Measurements from ENCODE around the gene CIB4.

Gene CIB4

GRCh38 chr2:26640331-26640745 is 828 bp downstream of the CIB4 start:
- H3K4me3 ChIP-seq (ENCODE audit: low read length) = no peak overlapping the region
- no peaks in the 10 kb centered on the region for H3K9me3 ChIP-seq (ENCODE audit: insufficient read depth, low read depth, low read length)
- H3K27ac ChIP-seq (ENCODE audit: low read depth, low read length) = no peak overlapping the region
- no peaks in the 10 kb centered on the region for H3K36me3 ChIP-seq (ENCODE audit: insufficient read depth, low read length)
- no peak overlapping the region for H3K9ac ChIP-seq (ENCODE audit: low read depth, low read length)
- H3K4me1 ChIP-seq (ENCODE audit: insufficient read depth, low read length) = peaks cover 10% of the 10 kb centered on the region
- no peaks in the 10 kb centered on the region for H3K27me3 ChIP-seq (ENCODE audit: insufficient read depth, low read length)
- WGBS = 68% methylated on average over 8 of the region's 8 CpGs

- Histone ChIP-seq H3K9ac (ENCODE audit: low read depth, low read length) (no peak overlapping the region), H3K27ac (ENCODE audit: low read depth, low read length) (no peak overlapping the region), H3K4me3 (ENCODE audit: low read length) (no peak overlapping the region), H3K36me3 (ENCODE audit: insufficient read depth, low read length) (no peaks in the 10 kb centered on the region), H3K9me3 (ENCODE audit: insufficient read depth, low read depth, low read length) (no peaks in the 10 kb centered on the region), H3K4me1 (ENCODE audit: insufficient read depth, low read length) (peaks cover 10% of the 10 kb centered on the region), H3K27me3 (ENCODE audit: insufficient read depth, low read length) (no peaks in the 10 kb centered on the region)
- 65% methylated on average over 7 of the region's 8 CpGs for WGBS
Measured at GRCh38 chr2:26639685-26640243, 1.4 kb downstream of the CIB4 start.

- Histone ChIP-seq H3K27me3 (ENCODE audit: insufficient read depth, low read length) (no peaks in the 10 kb centered on the region), H3K4me3 (ENCODE audit: low read length) (no peak overlapping the region), H3K27ac (ENCODE audit: low read depth, low read length) (no peak overlapping the region), H3K9me3 (ENCODE audit: insufficient read depth, low read depth, low read length) (no peaks in the 10 kb centered on the region), H3K36me3 (ENCODE audit: insufficient read depth, low read length) (no peaks in the 10 kb centered on the region), H3K9ac (ENCODE audit: low read depth, low read length) (no peak overlapping the region), H3K4me1 (ENCODE audit: insufficient read depth, low read length) (peaks cover 10% of the 10 kb centered on the region)
- 94% methylated on average over 9 of the region's 9 CpGs for WGBS
Measured at GRCh38 chr2:26637811-26638310, 3.3 kb downstream of the CIB4 start.

DNA sequence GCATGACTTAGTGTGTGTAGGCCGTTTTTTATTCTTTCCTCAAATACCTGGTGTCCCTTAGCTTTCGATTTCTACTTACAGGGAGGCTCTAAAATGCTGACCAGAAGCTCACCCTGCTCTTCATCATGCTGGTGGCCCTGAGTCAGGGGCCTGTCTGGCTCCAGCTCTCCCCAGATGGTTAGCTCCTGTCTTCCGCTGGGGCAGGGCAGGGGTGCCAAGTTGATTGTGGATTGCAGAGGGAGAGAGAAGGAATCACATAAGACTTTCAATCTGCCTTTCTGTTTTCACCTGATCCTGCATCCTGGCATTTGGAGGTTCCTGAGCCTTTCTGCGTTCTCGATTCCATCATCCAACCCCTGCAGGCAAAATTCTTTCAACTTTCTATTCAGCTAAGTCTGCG is 4.2 kb downstream of the CIB4 start:
- H3K4me3 ChIP-seq (ENCODE audit: low read length) = no peak overlapping the region
- 82% methylated on average over 6 of the region's 6 CpGs for WGBS
- peaks cover 10% of the 10 kb centered on the region for H3K4me1 ChIP-seq (ENCODE audit: insufficient read depth, low read length)
- H3K9ac ChIP-seq (ENCODE audit: low read depth, low read length) = no peak overlapping the region
- no peak overlapping the region for H3K27ac ChIP-seq (ENCODE audit: low read depth, low read length)
- H3K27me3 ChIP-seq (ENCODE audit: insufficient read depth, low read length) = no peaks in the 10 kb centered on the region
- no peaks in the 10 kb centered on the region for H3K36me3 ChIP-seq (ENCODE audit: insufficient read depth, low read length)
- H3K9me3 ChIP-seq (ENCODE audit: insufficient read depth, low read depth, low read length) = no peaks in the 10 kb centered on the region

GRCh38 chr2:26635401-26635800 is 5.8 kb downstream of the CIB4 start:
- Histone ChIP-seq H3K9me3 (ENCODE audit: insufficient read depth, low read depth, low read length) (no peaks in the 10 kb centered on the region), H3K4me3 (ENCODE audit: low read length) (no peak overlapping the region), H3K36me3 (ENCODE audit: insufficient read depth, low read length) (no peaks in the 10 kb centered on the region), H3K4me1 (ENCODE audit: insufficient read depth, low read length) (peaks cover 10% of the 10 kb centered on the region), H3K27me3 (ENCODE audit: insufficient read depth, low read length) (no peaks in the 10 kb centered on the region), H3K27ac (ENCODE audit: low read depth, low read length) (no peak overlapping the region), H3K9ac (ENCODE audit: low read depth, low read length) (no peak overlapping the region)
- WGBS = 96% methylated on average over 3 of the region's 3 CpGs

GRCh38 chr2:26634636-26635230 is 6.4 kb downstream of the CIB4 start:
- no peak overlapping the region for H3K27ac ChIP-seq (ENCODE audit: low read depth, low read length)
- peaks cover 10% of the 10 kb centered on the region; the same call in 1 of the 2 replicates for H3K4me1 ChIP-seq (ENCODE audit: insufficient read depth, low read length)
- H3K9me3 ChIP-seq (ENCODE audit: insufficient read depth, low read depth, low read length) = no peaks in the 10 kb centered on the region
- no peaks in the 10 kb centered on the region for H3K27me3 ChIP-seq (ENCODE audit: insufficient read depth, low read length)
- WGBS = 94% methylated on average over 11 of the region's 11 CpGs
- H3K4me3 ChIP-seq (ENCODE audit: low read length) = no peak overlapping the region
- H3K36me3 ChIP-seq (ENCODE audit: insufficient read depth, low read length) = no peaks in the 10 kb centered on the region
- no peak overlapping the region for H3K9ac ChIP-seq (ENCODE audit: low read depth, low read length)

DNA sequence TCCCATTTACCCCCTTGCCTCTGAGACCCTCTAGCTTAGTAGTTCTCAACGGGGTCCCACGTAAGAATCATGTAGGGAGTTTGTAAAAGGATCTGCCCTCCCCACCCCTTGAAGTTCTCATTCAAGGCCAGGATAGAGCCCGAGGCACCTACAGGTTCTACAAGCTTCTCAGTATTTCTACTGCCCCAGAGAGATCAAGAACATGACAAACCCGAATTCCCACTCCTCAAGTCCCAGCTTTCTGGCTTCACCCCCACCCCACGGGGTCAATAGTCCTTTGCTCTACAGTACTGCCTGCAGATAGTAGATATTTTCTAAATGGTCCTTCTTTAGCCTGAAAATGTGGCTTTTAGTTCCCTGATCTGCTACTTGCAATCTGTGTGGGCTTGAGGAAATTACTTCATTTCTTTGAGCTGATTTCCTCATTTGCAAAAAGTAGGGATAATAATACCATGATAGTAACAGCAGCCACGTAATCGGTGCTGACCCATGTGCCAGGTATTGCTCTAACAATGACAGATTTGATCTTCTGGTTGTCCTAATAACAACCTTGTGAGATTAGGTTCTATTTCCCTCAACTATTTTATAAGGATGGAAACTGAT is 7.1 kb downstream of the CIB4 start:
- WGBS = 95% methylated on average over 7 of the region's 7 CpGs

GRCh38 chr2:26633351-26633945 is 7.7 kb downstream of the CIB4 start:
- WGBS = 94% methylated on average over 13 of the region's 13 CpGs
- Histone ChIP-seq H3K4me1 (ENCODE audit: insufficient read depth, low read length) (peaks cover 10% of the 10 kb centered on the region; the same call in 1 of the 2 replicates), H3K27ac (ENCODE audit: low read depth, low read length) (no peak overlapping the region), H3K9me3 (ENCODE audit: insufficient read depth, low read depth, low read length) (no peaks in the 10 kb centered on the region), H3K9ac (ENCODE audit: low read depth, low read length) (no peak overlapping the region), H3K27me3 (ENCODE audit: insufficient read depth, low read length) (no peaks in the 10 kb centered on the region), H3K4me3 (ENCODE audit: low read length) (no peak overlapping the region), H3K36me3 (ENCODE audit: insufficient read depth, low read length) (no peaks in the 10 kb centered on the region)

More for the DNA sequence above, 7.1 kb downstream of the CIB4 start:
- Histone ChIP-seq H3K4me3 (ENCODE audit: low read length) (no peak overlapping the region), H3K27me3 (ENCODE audit: insufficient read depth, low read length) (no peaks in the 10 kb centered on the region), H3K4me1 (ENCODE audit: insufficient read depth, low read length) (peaks cover 10% of the 10 kb centered on the region; the same call in 1 of the 2 replicates), H3K27ac (ENCODE audit: low read depth, low read length) (no peak overlapping the region), H3K36me3 (ENCODE audit: insufficient read depth, low read length) (no peaks in the 10 kb centered on the region), H3K9ac (ENCODE audit: low read depth, low read length) (no peak overlapping the region), H3K9me3 (ENCODE audit: insufficient read depth, low read depth, low read length) (no peaks in the 10 kb centered on the region)

GRCh38 chr2:26632624-26633185 is 8.5 kb downstream of the CIB4 start:
- WGBS = 92% methylated on average over 14 of the region's 14 CpGs
- H3K27me3 ChIP-seq (ENCODE audit: insufficient read depth, low read length) = no peaks in the 10 kb centered on the region
- H3K9ac ChIP-seq (ENCODE audit: low read depth, low read length) = no peak overlapping the region
- no peak overlapping the region for H3K27ac ChIP-seq (ENCODE audit: low read depth, low read length)
- H3K4me1 ChIP-seq (ENCODE audit: insufficient read depth, low read length) = peaks cover 10% of the 10 kb centered on the region; the same call in 1 of the 2 replicates
- no peaks in the 10 kb centered on the region for H3K36me3 ChIP-seq (ENCODE audit: insufficient read depth, low read length)
- no peak overlapping the region for H3K4me3 ChIP-seq (ENCODE audit: low read length)
- no peaks in the 10 kb centered on the region for H3K9me3 ChIP-seq (ENCODE audit: insufficient read depth, low read depth, low read length)

- Histone ChIP-seq H3K27ac (ENCODE audit: low read depth, low read length) (no peak overlapping the region), H3K4me3 (ENCODE audit: low read length) (no peak overlapping the region), H3K27me3 (ENCODE audit: insufficient read depth, low read length) (no peaks in the 10 kb centered on the region), H3K36me3 (ENCODE audit: insufficient read depth, low read length) (no peaks in the 10 kb centered on the region), H3K9me3 (ENCODE audit: insufficient read depth, low read depth, low read length) (no peaks in the 10 kb centered on the region), H3K9ac (ENCODE audit: low read depth, low read length) (no peak overlapping the region), H3K4me1 (ENCODE audit: insufficient read depth, low read length) (peaks cover 7% of the 10 kb centered on the region; the same call in 1 of the 2 replicates)
- WGBS = 85% methylated on average over 12 of the region's 13 CpGs
Measured at GRCh38 chr2:26631401-26632170, 9.6 kb downstream of the CIB4 start.

Measured in HUES64 (cell line).